NCI-H2196 (cell line): ENCODE data around the gene CDH24.

ENCODE experiments used
- DNase-seq: peaks from one replicate; lab custom pipeline; 2025; ENCODE audit not compliant: unreplicated experiment; lab: John Stamatoyannopoulos, UW

The CDH24 gene

DNA sequence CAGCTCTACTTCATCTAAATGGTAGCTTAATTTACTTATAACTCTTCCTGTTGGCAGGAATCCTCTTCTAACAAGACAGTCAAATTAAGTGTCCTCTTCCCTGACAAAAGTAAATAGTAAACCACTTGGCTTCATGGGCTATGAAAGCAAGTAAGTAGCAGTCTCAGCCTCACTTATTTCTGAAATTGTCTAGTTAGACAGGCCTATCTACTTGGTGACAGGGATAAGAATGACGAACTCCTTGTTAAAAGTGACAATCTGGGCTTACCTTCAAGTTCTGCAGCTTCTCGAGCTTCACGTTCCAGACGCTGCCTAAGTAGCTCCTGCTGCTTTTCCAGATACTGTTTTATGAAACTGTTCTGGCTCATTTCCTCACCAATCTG, 32.9 kb upstream of the CDH24 start:
- no peak for DNase-seq

DNA sequence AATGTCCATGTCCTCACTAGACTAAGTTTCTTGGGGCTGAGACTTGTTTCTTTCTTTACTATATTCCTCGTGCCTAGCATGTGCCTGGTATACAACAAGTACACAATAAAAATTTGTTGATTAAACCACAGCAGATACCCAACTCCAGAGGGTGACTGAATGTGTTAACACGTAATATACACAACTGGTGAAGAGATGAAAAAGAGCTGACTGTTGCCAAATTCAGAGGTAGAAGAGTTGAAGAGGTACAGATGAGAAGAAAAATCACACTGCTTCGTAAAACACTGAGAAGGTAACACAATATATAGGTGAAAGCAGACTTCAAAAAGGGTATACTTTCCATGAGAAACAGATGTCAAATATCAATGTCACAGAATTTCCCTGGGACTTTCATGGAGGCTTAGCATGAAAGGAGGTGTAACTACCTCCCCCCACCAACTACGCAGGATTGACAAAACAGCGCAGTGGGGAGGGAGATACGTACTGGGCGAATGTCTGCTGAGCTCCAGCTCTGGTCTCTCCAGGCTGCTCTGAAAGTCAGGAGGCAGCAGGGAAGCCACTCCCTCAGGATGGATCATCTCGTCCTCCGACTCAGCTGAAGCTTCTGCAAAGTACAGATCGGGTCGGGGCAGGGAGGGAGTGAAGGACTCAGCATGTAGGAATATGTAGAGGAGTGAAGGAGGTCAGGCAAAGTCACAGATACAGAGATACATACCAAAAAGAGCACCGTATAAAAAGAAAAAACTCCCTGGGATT, 32.4 kb upstream of the CDH24 start:
- no peak for DNase-seq

DNA sequence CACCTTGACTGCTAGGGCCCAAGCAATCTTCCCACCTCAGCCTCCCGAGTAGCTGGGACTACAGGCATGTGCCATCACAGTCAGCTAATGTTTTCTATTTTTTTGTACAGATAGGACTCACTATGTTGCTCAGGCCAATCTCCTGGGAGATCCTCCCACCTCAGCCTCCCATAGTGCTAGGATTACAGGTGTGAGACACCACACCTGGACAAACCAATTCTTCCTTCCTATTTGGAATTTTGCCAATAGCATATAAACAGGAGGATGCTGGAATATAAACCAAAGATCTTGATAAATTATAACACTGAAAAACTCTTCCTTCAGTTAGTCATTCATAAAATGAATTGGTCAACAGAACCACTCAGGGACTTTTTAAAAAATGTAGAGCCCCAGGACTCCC, 29.2 kb upstream of the CDH24 start:
- DNase-seq = no peak

DNA sequence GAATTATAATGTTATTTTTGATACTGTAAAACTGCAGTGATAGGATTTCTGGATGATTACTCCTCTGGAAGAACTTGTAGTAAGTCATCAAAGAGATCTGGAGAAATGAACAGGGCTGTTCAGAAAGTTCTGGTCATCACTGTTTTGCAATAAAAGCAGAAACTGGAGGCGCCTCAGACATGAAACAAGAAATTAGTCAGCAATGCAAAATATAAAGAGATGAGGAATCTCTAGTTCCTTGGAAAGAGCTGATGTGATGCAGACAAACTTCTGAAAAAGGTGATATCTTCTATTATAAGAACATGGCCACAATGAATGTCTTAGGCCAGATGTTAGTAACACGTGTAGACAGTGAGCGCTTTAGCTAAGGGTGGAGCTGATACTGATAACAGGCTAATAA, 28.1 kb upstream of the CDH24 start:
- DNase-seq = no peak

DNA sequence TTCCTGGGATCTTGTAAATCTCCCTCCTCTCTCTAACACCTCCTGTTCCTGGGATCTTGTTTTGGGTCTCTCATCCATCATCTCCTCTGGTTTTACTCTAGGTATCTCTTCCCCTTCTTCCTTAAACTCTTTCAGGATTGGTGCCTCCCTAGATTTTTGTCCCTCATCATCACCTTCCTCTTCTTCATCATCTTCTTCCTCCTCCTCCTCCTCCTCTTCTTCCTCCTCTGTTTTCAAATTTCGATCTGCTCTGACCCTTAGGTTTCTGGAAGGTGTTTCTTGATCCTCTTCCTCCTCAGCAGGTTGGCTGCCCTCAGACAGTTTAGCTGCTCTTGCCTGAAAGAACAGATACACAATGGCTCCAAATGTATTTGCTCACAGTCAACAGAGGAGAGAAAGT, 23.2 kb upstream of the CDH24 start:
- DNase-seq = no peak

DNA sequence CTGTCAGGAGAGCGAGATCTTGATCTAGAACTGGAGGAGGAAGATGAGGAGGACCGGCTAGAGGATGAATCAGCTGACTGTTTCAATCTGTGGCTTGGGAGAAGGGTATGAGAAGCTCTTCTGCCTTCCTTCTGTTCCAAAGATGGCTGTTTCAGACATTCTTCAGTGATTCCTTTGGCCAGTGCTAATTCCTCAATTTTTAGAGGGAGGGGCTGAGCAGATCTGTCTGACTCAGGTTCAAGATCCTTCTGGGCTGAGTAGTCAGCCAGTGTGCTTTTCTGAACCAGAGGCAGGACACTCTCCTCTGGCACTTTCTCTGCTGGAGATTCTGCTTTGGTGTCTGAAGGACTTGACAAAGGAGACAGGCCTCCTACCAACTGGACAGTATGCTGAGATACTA, 22.4 kb upstream of the CDH24 start:
- no peak for DNase-seq

DNA sequence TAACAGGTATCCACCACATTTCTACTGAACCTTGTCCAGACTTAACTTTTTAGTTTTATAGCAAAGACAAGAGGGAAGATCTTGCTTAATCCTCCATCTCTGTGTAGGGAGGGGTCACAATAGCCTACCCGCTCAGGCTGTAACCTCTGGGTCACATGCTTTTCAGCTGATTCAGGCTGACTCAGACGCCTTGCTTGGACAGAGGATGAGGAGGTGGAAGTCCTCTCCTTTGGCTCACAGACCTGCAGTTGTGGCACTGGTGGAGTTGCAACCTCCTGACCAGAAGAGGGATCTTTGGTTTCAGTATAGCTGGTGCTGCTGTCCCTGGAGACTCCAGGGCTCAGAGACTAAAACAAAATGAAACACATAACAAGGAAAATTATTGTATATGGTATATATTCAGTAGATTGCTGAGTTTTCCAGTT, 21.4 kb upstream of the CDH24 start:
- no peak for DNase-seq

DNA sequence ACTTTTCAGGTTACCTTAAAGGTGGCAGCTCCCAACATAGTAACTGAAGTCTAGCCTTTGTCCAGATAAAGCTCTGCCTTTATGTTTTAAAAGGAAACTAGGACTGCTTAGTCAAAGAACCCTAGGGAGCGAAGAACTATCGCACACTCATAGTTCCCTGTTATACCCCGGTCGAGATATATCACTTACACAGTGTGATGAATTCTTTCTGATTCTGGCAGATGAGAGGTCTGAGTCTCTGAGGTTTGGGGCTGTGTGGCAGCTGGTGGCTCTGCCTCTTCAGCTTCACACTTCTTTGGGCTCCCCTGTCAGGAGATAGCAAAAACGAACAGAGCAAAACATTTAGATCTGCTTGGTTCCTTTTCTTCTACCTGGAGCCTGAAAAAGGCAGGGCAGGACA, 20.6 kb upstream of the CDH24 start:
- DNase-seq = no peak

DNA sequence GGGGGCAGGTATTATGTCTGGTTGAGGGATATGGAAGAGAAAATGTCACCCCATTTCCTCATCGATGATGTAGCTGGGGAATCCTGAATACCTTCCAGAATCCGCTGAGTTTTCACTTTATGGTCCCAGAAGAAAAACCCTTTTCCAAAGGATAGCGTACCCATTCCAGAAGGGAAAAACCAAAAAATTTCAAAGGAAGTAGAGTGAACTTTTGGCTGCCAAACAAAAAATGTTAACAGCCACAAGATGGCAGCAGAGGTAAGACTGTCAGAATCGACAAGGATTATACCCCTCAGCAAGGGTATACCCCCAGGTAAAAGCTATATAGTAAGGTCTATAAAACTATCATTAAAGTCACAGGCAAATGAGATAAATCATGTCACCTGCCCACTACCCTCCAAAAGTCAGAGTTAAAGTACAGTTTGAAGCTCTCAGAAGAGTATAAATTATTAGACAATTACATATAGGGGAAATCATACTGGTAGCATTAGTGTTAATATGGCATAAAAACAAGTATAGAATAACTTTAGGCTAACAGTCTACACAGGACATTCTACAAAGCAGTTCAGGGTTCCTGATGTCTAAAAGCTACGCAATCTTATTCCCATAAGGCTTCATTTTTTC, 19.6 kb upstream of the CDH24 start:
- DNase-seq = no peak

DNA sequence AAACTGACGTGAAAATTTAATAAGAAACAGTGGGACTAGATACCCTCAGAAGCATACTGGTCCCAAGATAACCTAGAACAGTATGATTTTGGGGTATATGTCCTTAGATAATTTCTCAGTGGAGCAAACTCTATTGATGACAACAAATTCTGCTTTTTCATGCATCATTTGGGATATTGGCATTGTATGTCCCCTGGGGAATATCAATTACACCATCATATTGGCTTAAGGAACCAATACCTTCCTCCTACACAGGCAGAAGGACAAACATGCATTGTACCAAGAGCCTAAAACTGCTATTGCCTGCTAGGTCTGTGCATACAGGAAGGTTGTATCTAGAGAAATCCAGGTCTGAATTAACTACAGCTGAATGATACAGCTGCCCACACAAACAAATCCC, 17.6 kb upstream of the CDH24 start:
- no peak for DNase-seq

DNA sequence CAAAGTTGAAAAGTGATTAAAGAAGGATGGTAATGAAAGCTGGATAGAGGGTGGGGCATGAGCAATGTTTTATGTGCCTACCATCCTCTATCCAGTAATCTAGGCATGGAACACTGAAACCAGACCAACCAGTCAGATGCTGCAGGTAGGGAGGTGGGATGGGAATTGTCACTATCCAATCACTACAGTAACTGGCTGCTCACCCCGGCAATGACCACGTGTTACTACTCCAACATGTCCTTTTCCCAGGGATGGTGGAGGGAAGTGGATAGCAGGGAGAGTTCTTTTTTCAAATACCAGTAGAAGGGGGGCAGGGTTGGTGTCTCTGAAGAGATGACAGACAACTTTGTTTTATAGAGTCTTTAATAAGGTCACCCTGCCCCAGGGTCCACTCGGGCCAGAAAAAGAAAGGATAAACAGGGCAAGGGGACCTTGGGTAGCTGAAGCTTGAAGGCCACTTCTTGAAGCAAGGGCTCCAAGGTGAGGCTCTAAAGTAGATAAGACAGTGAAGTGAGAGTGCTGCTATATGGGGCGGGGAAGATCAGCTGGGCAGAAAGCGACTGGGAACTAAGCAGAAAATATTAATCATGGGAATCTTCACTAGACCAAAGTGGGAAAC, 14.7 kb upstream of the CDH24 start:
- no peak for DNase-seq

DNA sequence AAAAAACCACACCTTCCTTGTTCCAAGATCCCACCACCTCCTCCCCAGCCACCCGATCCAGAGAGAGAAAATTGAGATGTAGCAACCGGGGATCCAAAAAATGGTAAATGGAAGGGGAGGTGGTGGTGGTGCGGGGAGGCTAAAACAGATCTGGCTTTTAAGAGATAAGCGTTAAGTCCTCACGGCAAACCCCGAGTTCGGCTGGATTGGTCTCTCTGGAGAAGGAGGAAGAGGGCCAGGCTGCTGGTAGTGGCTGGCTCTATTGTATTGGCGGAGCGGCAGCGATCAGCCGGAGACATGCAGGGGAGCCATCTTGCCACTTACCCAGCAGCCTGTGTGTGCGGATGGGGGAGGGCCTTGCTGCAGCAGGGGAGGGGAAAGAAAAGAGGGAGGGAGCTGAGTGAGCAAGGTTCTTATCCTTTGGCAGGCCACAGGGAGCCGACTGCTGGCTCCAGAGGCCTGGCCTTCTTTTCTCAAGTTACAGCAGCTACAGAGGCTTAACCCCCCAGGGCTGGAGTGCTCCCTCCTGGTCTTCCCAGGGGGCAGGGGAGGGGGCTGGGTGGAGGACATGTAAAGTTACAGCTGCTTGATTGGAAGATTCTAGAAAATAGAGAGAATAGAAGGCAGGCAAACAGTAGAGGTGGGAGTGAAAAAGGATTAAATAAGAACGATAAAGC, 14.1 kb upstream of the CDH24 start:
- no peak for DNase-seq

DNA sequence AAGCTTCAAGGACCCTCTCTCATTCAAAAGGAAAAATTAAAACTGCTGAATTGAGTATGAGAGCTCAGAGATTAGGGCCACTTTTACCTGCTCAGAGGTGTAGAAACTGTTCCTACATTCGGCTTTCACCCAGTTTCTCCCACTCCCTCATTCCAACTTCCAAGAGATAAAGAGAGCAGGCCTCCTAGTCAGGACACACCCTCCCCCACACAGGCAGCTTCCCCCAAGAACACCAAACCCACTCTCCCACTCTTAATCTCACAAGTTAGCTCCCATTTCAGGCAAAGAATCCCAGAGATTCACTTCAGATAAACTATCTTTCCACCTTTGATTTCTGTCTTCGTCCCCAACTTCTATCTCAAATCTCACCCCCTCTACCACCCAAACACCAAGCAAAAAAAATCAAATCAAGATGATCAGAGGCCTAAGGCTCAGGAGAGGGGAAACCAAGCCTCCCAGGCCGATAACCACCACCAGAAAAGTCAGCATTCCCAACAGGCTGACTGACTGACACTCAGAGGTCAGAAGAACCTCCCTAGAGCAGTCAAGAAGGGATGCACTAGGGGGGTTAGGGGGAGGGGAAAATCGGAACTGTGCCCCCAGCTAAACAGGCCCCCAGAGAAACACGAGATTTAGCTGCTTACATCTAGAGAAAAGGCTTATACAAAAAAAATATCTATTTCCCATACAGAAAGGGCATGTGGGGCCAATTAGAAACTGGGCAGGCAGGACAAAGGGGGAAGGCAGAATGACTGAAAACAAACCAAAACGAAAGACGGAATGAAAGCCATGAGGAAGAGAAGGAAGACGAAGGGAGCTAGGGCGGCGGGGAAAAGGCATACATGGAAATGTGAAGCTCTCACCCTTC, 13.2 kb upstream of the CDH24 start:
- DNase-seq = no peak

DNA sequence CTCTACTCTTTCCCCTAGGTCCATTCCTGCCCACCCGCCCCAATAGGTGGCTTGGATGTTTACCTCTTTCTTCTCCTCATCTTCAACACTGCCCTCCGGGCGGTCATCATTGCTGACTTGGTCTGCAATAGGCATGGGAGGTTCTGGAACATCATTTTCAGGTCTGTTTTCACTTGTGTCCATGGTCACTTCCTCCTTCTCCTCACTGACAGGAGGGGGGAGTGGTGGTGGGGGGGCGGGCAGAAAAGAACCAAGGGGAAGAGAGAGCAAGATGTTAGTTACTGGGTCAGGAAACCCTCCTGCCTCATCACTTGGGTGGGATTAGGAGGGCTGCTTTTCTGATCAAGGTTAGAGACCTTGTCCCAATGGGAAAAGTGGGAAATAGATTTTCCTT, 12.1 kb upstream of the CDH24 start:
- DNase-seq = no peak

DNA sequence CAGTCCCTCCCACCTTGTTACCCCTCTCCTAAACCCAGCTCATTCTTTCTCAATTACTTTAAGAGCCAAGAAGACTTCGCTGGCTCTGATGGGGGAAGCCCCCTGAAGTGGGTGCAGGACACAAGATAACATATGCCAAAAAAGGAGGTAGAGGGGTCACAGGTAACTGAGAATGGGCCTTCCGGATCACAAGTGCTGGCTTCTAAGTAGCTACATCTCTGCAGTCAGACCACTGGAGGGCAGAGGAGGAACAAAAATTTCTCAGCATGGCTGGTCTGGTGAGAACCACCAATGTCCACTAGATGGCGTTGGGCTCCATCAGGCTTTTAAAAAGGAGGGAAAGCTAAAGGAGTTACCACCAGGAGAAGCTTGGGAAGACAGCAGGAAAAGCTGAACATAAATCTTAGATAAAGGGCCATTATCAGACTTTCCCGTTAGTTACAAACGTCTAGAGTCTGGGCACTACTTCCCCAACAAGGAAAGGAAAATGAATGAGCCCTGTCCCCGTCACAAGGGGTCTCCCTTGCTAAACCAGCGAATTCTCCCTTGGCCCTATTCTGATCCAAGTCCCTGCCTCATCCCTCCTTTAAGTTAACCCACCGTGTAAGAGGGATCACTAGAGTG, 11.6 kb upstream of the CDH24 start:
- DNase-seq = no peak

DNA sequence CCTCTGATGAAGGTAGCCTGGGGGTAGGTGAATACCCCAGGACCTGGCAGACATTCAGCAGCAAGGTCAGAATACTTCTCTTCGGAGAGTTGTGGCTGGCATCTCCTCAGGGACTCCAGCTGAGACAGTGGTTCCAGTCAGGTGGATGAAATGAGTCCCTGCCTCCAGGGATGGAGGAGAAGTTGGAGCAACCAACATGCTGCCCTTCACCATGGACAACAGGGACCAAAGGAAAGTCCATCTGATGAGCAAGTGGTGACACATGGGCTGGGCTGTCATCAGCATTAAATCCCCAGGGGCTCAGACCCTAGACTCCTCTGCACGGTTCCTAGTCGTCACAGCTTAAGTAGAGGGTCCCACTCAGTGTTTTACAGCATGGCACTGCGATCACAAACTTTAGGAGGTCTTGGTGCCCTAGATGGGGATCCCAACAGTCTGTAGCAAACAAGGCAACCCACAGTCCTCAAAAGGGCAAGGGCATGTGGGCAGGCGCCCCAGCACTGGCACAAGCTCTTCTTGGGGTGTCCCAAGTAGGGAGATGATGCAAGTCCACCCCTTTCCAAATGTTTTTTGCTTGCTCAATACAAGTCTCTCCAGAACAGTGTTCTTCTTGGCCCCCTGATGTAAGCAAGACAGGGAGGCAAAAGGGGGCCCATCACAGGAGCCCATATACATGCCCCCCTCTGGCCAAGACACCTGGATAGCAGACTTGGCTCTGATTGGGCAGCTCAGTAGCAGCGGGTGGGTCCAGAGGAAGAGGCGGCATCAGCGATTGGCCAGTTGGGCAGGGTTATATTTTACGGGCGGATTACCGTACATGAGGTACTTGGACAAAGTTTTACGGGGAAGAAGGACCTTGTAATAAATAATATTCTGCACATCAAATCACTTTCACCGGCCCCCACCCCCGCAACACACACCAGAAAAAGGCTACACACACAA, 10.8 kb upstream of the CDH24 start:
- DNase-seq = no peak

DNA sequence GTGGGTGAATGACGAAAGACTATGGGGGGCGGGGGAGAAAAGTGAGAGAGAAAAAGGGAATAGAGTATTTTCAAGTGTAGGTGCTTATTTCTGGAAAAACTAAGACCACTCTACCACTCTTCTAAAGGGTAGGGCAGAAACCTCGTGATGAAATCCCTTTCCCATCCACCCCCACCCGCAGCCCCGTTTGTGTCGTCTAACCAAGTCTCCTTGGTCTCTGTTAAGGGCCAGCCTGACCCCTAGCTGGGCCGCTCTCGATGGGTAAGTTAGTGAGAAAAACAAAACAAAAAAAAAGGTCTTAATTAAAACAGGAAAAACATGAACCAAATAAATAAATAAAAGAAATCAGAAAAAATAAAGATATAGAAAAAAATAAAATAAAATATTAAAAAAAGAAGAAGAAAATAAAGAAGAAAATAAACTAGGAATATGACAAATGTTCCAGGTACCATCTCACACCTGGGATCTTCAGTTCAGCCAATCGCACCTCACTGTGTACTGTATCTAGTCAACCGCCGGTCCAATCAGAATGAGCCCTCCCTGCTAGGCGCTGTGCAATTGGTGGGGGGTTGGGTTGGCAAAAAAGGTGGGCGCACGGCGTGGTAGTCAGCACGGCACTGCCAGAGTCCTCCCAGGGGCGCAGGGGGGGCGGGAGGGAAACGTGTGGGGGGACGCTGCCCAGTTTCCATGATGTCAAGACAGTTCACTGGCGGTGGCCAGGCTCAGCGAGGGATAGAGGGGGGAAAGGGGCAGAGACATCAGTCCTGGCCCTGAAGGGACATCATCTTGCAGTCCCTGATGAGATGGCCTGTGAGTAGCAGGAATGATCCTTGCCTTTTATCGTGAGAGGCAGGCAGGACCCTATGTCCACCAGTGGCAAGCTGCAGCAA, 9.8 kb upstream of the CDH24 start:
- no peak for DNase-seq

DNA sequence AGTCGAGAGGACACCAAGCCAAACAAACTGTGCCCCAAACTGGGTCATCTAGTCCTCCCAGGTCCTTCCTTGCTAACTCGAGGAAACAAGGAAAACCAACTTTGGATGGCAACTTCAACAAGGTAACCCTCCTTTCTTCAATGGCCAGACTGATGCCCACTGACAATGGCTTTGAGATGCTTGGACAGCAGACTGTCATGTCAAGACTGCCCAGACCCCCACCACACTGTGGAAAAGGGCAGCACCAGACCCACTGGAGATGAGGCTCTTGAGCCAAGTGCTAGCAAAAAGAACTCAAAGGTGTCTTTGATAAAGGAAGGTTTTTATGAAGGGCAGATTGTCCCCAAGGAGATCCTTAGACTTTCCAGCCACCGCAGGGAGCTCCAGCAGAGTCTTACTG, 9.0 kb upstream of the CDH24 start:
- no peak for DNase-seq

DNA sequence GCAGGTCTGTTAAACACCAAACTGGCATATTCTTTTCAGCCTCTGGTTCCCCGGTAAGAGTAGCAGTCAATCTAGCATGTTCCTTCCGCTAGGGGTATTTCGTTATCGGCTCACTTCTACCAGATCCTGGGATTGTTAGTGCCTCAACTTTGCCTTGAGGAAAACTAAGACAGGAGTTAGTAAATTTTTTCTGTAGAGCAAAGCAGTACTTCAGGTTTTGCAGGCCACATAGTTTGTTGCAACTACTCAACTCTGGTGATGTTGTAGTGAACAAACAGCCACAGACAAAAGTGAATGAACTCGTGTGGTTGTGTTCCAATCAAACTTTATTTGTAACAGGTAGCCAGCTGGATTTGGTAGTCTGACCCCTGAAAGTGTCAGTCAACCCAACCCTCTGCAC, 6.3 kb upstream of the CDH24 start:
- DNase-seq = no peak
